ENCODE measurements around the gene ING1.
A peak's percentile ranks its signal among the peaks of the same experiment; 100 is the strongest.

Gene ING1

GRCh38 chr13:110702591-110703526 is 10.6 kb upstream of the ING1 start:
- TF ChIP-seq POLR2AphosphoS5 (IDR thresholded peaks at IDR 0.05; ENCODE audit: low read depth) (no peak), REST (IDR thresholded peaks at IDR 0.05; ENCODE audit: insufficient replicate concordance, low read depth) (no peak), SPI1 (IDR thresholded peaks at IDR 0.05; ENCODE audit: borderline replicate concordance, low read depth) (no peak), GABPA (IDR thresholded peaks at IDR 0.05; ENCODE audit: low read depth) (no peak), CTCF (IDR thresholded peaks at IDR 0.05; ENCODE audit: insufficient read depth, low read length) (no peak)
- Histone ChIP-seq H3K4me3 (replicated peaks; ENCODE audit: insufficient read depth, low read length) (no peak overlapping the region), H3K27ac (replicated peaks) (peak overlapping the region; percentile 40), H3K27me3 (ENCODE audit: insufficient read depth, poor library complexity, severe bottlenecking) (no peaks in the 10 kb centered on the region)
- peak in 1 of 2 experiments; percentile 84 for DNase-seq (ENCODE audit: low read depth in 1 of 2, low spot score in 1 of 2)

GRCh38 chr13:110705356-110705825 is 8.1 kb upstream of the ING1 start:
- DNase-seq (ENCODE audit: low read depth in 1 of 2, low spot score in 1 of 2) = no peak
- Histone ChIP-seq H3K27ac (replicated peaks) (peak overlapping the region; percentile 79), H3K4me3 (replicated peaks; ENCODE audit: insufficient read depth, low read length) (peak overlapping the region; percentile 79), H3K27me3 (ENCODE audit: insufficient read depth, poor library complexity, severe bottlenecking) (no peaks in the 10 kb centered on the region)
- TF ChIP-seq CTCF (IDR thresholded peaks at IDR 0.05; ENCODE audit: insufficient read depth, low read length) (no peak), REST (IDR thresholded peaks at IDR 0.05; ENCODE audit: insufficient replicate concordance, low read depth) (no peak), SPI1 (IDR thresholded peaks at IDR 0.05; ENCODE audit: borderline replicate concordance, low read depth) (no peak), POLR2AphosphoS5 (IDR thresholded peaks at IDR 0.05; ENCODE audit: low read depth) (no peak; the same call in 1 of the 2 replicates), GABPA (IDR thresholded peaks at IDR 0.05; ENCODE audit: low read depth) (no peak)

- DNase-seq (ENCODE audit: low read depth in 1 of 2, low spot score in 1 of 2) = peak; percentile 84 to 99
- Histone ChIP-seq H3K27ac (replicated peaks) (peak within 1 kb of the TSS; percentile 79), H3K27me3 (ENCODE audit: insufficient read depth, poor library complexity, severe bottlenecking) (no peaks in the 10 kb centered on the region), H3K4me3 (replicated peaks; ENCODE audit: insufficient read depth, low read length) (peak within 1 kb of the TSS; percentile 79)
- TF ChIP-seq POLR2AphosphoS5 (IDR thresholded peaks at IDR 0.05; ENCODE audit: low read depth) (peak; percentile 71; the same call in 1 of the 2 replicates), CTCF (IDR thresholded peaks at IDR 0.05; ENCODE audit: insufficient read depth, low read length) (no peak), REST (IDR thresholded peaks at IDR 0.05; ENCODE audit: insufficient replicate concordance, low read depth) (no peak), GABPA (IDR thresholded peaks at IDR 0.05; ENCODE audit: low read depth) (no peak)
Measured at GRCh38 chr13:110705826-110706569, 7.5 kb upstream of the ING1 start, which contains the start of gene CARS2. CARS2 (minus strand) TSS chr13:110706116; CDS start chr13:110706093, 23 bp downstream.
